GM21381 (cell line): ENCODE measurements around the gene MPG.
"Not testable (repeated sequence)": the region's sequence is repeated elsewhere in the genome, so short reads cannot be mapped to it uniquely, and the experiment has no call there.

Experiments used
- ATAC-seq: cut with Tn5 transposase; IDR thresholded peaks from one replicate; pipeline ENCODE4 v1.9.1; 2021; ENCODE audit warnings: mild to moderate bottlenecking, moderate library complexity; ENCODE audit not compliant: unreplicated experiment

The MPG gene

DNA sequence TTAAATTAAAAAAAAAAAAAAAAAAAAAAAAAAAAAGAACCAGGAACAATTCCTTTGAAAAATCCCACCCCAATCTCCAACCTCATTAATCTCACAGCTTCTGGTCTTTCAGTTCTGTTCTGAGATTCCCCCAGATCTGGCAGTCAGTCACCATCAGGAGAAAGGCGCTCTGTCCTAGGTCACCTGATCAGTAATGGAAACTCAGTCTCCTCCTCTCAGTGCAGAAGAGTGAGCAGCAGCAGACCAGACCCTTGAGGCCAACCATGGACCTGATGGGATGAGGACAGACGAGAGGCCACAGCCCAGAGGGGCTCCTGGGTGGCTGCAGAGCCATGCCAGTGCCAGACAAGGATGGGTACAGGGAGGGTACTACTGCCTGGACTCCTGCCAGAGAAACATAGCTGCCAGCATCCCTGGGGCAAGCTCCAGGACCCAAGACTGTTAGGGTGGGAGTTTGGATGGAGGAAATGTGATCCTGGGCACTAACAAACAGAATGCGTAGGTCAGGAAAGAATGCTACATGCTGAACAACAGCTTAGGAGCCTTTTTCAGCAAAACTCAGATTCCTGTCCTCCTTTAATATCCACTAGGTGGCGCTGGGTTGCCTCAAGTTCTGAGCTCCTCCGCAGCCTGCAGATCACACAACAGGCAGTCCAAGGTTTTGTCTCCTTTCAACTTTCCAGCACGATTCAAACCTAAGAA lies 28.7 kb downstream of the MPG start:
- ATAC-seq: no peak

DNA sequence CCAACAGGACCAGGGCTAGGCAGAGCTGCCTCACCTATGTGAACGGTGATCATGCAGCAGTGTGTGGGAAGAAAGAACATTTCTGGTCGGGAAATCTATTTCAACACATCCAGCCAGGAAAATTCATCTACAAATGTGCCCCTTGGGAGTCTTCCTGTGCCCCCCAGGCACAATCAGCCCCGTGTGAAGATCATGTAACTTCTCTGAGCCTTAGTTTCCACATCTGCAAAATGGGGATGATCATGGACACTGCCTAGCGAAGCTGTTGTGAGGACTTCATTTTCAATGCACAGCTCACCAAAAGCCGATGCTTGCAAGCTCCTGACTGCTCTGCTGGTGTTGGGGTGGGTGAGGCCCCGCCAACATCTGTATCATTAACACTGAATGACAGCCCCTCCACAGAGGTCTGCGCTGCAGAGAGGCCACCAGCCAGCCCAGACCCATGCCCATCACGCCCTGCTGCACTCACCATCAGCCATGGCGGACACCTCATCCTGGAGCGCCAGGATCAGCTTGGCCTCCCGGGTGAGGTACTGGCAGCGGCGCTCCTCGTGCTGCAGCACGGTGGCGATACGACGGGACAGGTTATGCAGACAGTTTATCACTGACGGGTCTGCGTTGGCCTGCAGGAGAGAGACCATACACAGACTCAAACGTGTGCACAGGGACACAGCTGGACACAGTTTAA lies 34.3 kb downstream of the MPG start:
- ATAC-seq: no peak

DNA sequence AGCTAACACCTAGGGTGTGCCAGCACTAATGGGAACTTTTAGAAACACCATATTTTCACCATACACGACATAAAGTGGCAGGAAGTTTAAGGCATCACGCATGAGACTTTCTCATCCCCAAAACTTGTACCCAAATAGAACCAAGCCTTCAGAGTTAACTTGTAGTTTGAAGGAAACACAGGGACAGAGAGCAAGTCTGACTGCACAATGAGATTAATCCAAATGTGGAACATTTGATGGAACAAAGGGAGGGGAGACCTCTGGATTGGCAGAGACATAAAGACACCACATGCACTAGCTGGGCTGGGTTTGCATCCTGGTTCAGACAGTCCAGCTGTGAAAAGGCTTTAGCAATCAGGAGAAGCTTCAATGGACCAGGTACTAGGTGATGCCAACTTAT lies 36.3 kb downstream of the MPG start:
- ATAC-seq: no peak

DNA sequence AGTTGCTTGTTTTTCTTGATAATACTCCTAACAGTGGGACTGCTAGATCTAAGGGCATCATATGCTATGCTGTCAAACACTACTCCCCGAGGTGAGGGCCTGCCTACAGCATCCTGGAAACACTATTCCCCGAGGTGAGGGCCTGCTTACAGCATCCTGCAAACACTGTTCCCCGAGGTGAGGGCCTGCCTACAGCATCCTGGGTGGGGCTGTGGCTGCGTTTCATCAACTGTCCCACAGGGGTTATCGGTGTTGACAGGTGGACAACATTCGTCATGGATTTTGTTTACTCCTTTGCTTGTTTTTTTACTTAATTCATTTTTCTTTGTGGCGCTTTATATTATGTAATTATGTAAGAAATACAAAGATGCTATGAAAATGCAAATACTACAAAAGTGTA lies 38.0 kb downstream of the MPG start:
- ATAC-seq: no peak

DNA sequence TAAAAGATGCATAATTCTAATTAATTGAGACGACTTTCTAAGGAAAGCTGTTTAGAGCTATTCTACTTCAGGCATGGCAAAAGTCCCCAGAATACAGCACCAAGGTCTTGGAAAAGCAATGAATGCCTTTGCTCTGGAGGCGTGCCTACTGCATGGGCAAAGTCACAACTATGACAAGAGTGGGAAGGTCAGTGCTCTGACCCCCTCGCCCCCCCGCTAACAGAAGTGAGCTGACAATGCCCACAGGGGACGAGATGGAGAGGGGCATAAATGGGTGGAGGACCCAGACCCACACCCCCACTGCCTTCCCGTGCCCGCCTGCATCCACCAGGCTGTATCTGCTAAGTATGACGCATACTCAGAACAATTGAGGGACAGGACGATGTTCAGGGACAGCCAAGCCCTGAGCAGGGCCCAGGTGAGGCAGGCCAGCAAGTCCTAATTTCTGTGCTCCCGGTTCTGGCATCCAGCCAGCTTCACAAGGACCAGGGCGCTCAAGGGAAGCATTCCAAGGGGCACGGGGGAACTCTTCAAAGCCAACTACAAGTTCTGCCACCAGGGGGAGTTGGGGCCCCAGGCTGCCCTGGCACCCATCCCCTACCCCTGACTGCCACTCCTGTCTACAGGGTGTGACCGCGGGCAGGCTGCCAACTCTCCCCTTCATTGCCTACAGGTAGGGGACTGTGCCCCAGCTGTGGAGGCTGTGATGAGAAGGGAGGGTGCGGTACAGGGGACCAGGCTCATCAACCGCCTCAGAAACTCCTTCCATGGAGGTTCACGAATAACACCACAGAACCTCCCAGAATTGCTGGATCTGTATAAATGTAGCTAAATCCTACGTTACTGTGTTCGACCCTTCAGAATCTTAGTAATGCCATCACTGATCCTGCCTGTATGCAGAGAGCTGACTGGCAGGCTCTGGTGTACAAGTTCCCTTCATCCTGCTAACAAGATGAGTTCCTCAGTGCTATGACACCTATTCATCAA lies 39.6 kb downstream of the MPG start:
- no peak for ATAC-seq

DNA sequence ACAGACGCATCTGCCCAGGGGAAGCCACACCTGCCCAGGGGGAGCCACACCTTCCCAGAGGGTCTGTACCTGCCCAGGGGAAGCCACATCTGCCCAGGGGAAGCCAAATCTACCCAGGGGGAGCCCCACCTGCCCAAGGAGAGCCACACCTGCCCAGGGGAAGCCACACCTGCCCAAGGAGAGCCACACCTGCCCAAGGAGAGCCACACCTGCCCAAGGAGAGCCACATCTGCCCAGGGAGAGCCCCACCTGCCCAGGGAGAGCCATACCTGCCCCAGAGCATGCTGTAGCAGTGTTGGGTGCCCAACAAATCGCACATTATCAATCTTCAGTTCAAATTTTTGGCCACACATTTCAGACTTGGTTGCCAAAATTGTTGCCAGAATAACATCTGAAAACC lies 40.8 kb downstream of the MPG start:
- no peak for ATAC-seq

DNA sequence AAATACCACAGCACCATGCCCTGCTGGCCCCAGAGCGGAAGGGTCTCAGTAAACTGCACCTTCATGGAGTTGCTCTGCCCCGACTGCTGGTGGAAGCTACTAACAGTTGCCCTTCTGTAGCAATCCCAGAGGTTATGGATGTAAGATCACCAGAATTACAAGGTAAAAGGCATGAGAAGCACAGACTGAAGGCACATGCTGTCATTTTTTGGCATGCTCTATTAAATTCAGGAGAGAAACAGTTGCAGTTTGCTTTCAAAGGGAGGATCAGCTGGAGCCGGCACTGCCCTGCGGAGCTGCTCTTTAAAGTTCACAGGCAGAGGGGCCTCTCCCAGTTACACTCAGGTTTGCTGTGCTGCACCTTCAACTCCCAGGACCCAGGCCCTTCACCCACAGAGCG lies 41.3 kb downstream of the MPG start:
- no peak for ATAC-seq

DNA sequence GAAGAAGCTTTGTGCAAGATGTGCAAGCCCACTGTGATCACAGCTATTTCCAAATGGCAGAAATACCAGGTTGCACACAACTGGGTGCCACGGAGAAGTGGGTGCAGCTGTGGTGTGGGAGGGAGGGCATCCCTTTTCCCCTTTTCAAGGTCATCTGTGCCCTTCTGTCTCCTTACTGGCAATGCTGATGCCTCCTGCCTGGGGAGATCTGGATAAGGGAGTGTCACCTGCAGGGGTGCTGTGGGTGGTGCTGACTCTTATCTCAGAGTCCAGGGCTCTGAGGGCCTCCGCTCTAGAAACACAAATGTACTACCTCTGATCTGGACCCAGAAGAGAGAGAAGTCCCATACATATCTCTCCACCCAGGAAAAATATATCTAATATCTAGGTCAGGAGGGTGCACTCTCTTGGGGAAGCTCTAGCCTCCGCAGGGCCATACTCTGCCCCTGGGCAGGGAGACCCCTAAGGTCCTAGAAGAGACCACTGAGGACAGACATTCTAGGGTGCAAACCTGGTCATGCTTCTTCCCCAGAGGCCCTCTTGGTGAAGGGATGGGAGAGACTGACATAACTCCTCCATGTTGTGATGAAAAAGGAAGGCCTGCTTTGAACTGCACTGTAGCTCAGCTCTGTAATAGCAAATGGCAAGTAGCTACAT lies 41.9 kb downstream of the MPG start:
- ATAC-seq: no peak

DNA sequence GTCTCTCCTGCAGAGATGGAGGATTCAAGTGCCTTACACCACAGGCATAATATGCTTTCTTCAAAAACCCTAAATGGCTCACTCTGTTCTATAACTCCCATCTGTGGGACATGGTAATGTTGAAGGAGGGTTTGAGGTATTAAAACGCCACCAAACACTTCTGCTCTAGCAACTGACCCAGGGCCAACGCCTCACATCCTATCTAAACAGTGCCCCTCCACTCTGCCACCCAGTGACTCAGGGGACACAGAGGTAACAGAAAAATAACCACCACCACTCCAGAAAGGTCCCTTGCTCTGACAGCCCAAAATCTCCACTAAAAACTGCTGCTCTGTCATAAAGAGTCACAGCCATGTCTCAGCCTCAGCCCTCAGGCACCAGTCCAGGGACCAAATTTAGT lies 42.7 kb downstream of the MPG start:
- ATAC-seq: no peak

DNA sequence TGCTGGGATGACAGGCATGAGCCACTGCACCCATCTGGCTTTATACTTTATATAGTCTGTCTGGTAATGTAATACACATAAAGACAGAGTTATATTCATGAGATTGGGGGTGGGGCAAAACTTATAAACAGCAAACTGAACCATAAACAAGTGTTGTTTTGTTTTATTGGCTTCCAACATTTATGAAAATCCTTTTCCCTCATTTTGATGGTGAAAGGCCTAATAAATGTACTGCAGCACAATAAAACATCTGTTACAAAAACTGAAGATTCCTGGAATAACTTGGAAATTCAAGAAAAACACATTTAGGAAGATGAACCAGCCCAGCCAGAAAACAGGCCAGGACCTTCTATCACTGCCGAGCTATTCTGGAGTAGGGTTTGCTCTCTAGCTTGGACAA lies 44.3 kb downstream of the MPG start:
- ATAC-seq: no peak

DNA sequence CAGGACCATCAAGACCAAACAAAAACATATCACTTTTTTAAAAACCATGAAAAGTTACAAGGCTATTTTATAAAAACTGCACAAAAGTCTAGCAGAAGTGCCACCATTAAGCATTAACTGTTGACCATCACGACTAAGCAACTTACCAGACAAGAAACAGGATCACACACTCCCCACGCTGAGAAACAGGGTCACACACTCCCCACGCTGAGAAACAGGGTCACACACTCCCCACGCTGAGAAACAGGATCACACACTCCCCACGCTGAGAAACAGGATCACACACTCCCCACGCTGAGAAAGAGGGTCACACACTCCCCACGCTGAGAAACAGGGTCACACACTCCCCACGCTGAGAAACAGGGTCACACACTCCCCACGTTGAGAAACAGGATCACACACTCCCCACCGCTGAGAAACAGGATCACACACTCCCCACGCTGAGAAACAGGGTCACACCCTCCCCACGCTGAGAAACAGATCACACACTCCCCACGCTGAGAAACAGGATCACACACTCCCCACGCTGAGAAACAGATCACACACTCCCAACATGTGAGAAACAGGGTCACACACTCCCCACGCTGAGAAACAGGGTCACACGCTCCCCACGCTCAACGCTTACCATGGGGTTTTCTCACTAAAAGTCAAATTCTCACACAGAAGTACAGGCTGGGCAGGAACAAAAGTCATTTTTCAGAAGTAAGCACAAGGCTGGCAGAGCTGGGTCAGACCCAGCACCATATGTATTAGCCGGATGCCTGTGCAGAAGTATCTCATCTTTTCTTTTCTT lies 45.7 kb downstream of the MPG start:
- not testable (repeated sequence) for ATAC-seq

DNA sequence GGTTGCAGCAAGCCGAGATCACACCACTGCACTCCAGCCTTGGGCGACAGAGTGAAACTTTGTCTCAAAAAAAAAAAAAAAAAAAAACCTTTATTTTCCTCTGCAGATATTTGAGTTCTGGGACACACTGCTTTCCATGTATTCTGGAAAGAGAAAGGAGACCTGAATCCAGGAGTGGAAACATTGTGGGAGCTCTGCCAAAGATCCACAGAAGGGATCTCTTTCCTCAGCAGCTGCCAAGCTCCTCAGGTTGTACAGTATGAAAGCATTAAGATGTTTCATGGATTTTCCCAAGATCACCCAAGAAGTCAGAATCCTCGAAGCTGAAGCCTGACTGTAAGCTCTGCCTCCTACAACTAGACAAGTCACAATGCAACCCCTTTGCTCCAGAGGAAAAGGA lies 47.0 kb downstream of the MPG start:
- ATAC-seq: no peak

DNA sequence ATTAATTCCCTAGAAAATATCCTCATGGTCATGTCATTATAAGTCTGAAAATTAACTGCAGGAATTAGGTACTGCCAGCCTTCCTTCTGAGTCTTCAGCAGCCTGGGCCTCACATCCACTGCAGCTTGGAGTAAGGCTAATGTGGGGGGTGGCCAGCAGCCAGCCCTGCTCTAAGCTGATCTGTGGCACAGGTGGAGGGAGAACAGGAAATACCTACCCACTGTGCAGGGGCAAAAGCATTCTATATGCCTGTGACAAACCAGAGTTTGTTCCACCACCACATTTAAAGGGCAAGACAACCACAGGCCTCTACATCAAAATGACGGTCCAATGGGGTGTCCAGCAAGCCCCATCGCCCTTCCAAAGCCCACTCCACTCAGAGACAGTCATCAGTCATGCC lies 51.0 kb downstream of the MPG start:
- no peak for ATAC-seq

DNA sequence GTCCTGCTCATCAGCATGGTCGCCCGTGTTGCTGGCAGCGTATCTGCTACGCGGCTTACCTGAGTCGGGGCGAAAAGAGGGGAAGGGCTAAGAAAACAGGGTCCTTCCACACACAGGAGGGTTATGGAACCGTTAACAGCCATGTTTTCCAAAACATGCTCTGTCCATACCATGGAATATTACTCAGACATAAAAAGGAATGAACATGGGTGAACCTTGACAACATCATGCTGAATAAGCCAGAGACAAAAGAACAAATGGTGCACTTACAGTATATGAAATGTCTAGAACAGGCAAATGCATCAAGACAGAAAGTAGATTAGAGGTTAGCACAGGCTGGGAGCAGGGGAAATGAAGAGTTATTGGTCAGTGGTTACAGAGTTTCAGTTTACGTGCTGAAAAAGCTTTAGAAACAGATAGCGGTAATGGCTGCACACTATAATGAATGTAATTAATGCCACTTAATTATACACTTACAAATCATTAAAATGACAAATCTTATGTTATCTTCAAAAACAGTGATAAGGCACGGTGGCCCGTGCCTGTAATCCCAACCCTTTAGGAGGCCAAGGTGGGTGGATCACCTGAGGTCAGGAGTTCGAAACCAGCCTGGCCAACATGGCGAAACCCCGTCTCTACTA lies 52.6 kb downstream of the MPG start:
- no peak for ATAC-seq

DNA sequence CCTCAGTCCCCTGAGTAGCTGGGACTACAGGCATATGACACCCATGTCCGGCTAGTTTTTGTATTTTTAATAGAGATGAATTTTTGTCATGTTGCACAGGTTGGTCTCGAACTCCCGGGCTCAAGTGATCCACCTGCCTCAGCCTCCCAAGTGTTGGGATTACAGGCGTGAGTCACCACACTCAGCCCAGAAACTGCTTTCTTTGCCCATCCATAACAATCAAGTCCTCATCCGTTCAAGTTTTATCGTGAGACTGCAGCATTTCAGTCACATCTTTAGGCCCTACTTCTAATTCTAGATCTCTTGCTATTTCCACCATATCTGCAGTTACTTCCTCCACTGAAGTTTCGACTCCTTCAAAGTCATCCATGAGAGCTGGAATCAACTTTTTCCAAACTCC lies 54.1 kb downstream of the MPG start:
- ATAC-seq: no peak

DNA sequence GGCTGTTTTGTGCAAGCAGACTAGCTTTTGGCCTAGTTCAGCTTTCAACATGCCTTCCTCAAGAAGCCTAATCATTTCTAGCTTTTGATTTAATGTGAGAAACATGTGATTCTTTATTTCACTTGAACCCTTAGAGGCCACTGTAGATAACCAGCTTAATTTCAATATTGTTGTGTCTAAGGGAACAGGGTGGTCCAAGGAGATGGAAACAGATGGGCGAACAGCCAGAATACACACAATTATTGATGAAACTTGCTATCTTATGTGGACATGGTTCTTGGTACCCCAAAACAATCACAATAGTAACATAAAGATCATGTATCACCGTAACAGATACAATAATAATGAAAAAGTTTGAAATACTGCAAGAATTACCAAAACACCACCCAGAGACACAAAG lies 55.7 kb downstream of the MPG start:
- ATAC-seq: no peak
